ENCODE measurements around the gene RGS17.

DNA sequence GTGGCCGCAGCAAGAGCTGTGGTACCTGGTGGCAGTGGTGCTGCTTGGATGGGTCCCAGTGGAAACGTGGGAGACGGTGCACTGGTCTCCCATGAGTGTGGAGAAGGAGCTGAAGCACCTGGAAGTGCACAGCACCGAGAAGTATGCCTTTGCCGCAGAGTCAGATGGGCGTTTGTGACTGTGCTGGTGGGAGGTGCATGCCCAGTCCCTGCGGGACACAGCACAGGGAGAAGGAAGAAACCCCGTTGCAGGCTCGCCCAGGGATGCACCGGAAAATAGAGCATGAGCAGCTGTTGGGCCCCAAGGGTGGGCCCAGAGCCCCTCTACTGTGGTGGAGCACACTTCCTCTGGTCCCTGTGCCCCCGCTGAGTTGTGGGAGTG, 19.3 kb upstream of the RGS17 start:
- TF ChIP-seq, protein P1, sequence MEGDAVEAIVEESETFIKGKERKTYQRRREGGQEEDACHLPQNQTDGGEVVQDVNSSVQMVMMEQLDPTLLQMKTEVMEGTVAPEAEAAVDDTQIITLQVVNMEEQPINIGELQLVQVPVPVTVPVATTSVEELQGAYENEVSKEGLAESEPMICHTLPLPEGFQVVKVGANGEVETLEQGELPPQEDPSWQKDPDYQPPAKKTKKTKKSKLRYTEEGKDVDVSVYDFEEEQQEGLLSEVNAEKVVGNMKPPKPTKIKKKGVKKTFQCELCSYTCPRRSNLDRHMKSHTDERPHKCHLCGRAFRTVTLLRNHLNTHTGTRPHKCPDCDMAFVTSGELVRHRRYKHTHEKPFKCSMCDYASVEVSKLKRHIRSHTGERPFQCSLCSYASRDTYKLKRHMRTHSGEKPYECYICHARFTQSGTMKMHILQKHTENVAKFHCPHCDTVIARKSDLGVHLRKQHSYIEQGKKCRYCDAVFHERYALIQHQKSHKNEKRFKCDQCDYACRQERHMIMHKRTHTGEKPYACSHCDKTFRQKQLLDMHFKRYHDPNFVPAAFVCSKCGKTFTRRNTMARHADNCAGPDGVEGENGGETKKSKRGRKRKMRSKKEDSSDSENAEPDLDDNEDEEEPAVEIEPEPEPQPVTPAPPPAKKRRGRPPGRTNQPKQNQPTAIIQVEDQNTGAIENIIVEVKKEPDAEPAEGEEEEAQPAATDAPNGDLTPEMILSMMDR (IDR thresholded peaks at IDR 0.05) = no peak
- TF ChIP-seq POLR2A (IDR thresholded peaks at IDR 0.05) (no peak), POLR2AphosphoS5 (IDR thresholded peaks at IDR 0.05) (no peak)

Data from breast epithelium (tissue), 3 donors.